Measurements from ENCODE around the gene HOXA4.

GRCh38 chr7:27179030-27179429 lies 48.5 kb upstream of the HOXA4 start:
- no peak for TF ChIP-seq CTCF (conservative IDR thresholded peaks at IDR 0.05; ENCODE audit: low read length)
- TF ChIP-seq EZH2phosphoT487 (IDR thresholded peaks at IDR 0.05; ENCODE audit: borderline replicate concordance), result no peak

Measured in Loucy (cell line).